ENCODE measurements around the gene TMEM132E.
"Not testable (repeated sequence)": the region's sequence is repeated elsewhere in the genome, so short reads cannot be mapped to it uniquely, and the experiment has no call there.

TMEM132E gene, protein sequence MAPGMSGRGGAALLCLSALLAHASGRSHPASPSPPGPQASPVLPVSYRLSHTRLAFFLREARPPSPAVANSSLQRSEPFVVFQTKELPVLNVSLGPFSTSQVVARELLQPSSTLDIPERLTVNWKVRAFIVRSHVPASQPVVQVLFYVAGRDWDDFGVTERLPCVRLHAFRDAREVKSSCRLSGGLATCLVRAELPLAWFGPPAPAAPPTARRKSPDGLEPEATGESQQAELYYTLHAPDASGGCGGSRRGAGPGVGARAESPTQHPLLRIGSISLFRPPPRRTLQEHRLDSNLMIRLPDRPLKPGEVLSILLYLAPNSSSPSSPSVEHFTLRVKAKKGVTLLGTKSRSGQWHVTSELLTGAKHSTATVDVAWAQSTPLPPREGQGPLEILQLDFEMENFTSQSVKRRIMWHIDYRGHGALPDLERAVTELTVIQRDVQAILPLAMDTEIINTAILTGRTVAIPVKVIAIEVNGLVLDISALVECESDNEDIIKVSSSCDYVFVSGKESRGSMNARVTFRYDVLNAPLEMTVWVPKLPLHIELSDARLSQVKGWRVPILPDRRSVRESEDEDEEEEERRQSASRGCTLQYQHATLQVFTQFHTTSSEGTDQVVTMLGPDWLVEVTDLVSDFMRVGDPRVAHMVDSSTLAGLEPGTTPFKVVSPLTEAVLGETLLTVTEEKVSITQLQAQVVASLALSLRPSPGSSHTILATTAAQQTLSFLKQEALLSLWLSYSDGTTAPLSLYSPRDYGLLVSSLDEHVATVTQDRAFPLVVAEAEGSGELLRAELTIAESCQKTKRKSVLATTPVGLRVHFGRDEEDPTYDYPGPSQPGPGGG (N-terminal part only)

DNA sequence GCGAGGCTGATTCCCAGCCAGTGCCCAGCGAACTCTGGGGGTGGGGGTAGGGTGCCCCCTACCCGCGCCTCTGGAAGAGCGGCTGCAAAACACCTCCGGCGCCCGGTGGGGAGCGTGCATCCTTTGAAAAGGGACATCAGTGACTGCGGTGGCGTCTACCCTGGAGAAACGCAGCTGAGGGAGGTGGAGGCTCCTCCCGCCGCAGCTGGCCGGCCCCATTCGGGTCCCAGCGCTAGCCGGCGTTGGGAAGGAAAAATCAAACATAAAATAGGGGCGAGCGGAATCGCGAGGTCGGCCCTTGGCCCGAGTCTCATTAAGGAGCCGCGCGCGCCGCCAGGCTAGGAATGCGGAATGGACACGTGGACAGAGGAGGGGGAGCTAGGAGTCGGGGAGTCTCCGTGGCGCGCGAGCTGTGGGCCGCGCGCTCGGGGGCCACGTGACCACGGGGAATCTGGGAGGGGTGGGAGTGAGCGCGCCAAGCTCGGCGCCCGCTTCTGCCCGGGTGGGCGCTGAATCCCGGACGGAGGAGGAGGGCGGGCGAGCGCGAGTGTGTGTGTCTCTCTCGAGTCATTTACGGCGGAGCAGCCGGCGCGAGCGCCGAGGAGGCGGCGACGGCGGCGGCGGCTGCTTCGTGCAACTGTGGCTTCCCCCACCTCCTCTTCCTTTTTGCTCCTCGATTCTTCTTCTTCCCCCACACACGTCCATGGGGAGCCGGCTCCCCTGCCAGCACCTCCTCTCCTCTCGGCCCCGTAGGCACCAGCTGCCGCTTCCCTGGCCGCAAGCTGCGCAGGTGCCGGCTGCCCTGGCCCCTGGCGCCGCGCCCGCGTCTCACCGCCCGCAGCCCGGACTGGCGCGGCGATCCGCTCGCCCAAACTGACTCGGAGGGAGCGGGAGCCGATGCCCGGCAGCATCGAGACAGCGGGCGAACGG is at the start of gene TMEM132E:
TSS of gene TMEM132E (plus strand) at position 566 of the 930 bp plus-strand sequence. CDS start 1,495 bp downstream, outside the sequence.
- Mint-ChIP-seq H3K36me3 (no peaks in the 10 kb centered on the region), H3K27me3 (peaks cover 53% of the 10 kb centered on the region), H3K4me1 (peaks cover 12% of the 10 kb centered on the region), H3K9me3 (no peaks in the 10 kb centered on the region), H3K27ac (no peak within 1 kb of the TSS), H3K4me3 (peak within 1 kb of the TSS; percentile 88)

DNA sequence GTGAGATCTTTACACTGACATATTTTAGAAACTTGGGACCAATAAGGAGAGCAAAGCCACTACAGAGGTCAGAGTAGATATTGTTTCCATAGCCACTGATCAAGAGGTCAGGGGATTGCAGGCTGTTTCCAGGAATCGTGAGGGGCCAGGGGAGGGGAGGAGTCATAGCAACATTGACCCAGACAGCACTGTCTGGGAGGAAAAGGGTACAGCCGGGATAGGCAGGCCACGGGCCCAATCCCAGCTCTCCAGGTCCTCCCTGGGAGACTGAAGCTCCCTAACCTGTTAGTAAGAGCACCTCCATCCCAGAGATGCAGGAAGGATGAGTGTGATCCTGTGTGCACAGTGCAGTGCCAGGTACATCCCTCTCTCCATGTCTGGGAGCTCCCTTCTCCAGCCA is 48.5 kb upstream of the TMEM132E start:
- Mint-ChIP-seq H3K4me3 (no peak overlapping the region), H3K27ac (no peak overlapping the region), H3K27me3 (peaks cover 23% of the 10 kb centered on the region), H3K9me3 (no peaks in the 10 kb centered on the region), H3K36me3 (no peaks in the 10 kb centered on the region), H3K4me1 (no peaks in the 10 kb centered on the region)

DNA sequence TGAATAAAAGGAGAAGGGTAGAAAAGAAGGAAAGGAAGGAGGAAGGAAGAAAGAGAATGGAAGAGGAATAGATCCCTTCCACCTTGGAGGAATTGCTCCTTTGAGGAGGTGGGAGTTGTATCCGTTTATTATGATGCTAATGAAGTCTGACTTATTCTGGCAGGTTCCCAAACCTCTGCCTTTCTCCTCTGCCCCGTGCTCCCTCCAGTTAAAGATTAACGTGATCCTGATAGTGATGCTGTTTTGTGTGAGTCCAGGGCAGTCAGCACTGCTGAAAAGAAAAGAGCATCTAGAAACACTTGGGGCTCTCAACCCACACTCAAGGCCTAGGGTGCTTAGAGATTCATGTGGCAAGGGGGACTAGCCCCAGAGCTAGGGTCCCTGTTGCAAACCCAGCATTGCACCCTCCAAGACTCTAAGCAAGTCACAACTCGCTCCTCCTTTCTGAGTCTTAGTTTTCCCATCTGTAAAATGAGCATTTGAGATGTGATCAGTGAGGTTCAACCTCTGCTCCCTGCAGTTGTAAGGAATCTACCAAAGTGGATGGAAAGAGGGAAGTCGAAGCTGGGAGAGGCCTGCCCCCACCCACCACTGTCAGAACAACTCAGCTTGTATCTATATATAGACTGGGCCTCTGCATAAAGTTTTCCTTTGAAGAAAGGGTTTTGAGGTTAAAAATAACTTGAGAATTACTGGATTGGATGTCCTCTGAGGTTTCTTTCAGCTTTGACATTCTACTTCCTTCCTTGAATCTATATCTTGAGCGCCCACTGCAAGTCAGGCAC is 46.9 kb upstream of the TMEM132E start:
- H3K4me3 Mint-ChIP-seq: no peak overlapping the region
- H3K27me3 Mint-ChIP-seq: peaks cover 25% of the 10 kb centered on the region
- H3K36me3 Mint-ChIP-seq: no peaks in the 10 kb centered on the region
- H3K9me3 Mint-ChIP-seq: no peaks in the 10 kb centered on the region
- H3K4me1 Mint-ChIP-seq: no peaks in the 10 kb centered on the region
- H3K27ac Mint-ChIP-seq: no peak overlapping the region

DNA sequence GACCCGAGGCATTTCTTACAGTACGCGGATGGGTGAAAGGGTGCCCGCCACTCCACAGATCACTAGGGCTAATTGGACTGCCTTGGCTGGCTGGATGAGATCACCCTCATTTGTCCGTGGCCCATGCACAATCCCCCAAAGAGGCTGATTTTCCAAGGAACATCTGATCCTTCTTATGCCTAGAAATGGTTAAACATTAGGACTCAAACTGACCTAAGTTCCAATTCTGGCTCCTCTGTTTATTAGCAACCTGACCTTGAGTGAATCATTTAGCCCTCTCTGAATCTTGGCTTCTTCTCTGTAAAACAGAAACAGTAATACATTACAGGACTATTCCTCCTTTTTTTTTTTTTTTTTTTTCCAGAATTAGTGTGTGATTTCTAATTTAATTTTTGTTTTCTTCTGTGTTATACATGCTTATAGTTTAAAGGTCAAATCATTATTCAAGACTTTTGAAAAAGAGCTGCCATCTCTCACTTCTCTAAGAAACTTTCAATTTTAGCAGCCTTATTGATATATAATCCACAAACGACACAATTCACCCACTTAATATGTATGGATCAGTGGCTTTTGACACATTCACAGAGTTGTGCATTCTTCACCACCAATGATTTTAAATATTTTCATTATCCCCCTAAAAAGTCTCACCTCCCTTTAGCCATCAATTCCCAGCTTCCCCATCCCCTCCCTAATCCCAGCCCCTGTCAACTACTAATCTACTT is 45.4 kb upstream of the TMEM132E start:
- H3K4me1 Mint-ChIP-seq: no peaks in the 10 kb centered on the region
- no peaks in the 10 kb centered on the region for H3K36me3 Mint-ChIP-seq
- no peaks in the 10 kb centered on the region for H3K9me3 Mint-ChIP-seq
- H3K4me3 Mint-ChIP-seq: no peak overlapping the region
- peaks cover 22% of the 10 kb centered on the region for H3K27me3 Mint-ChIP-seq
- H3K27ac Mint-ChIP-seq: no peak overlapping the region

DNA sequence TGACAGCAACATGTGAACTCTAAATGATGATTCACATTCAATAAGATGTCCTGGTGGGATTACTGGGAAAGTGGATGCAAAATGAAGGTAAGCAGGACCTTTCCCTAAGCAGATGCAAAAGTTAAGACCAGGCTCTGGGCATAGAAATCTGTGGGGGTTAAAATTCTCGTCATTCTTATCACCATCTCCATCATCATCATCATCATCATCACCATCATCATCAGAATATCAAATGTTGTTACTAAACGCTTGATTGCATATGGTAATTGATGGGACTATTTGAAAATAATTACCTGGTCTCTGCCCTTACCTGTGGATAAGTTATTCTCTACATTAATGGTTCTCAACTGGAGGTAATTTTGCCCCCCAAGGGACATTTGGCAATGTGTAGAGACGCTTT is 41.9 kb upstream of the TMEM132E start:
- Mint-ChIP-seq H3K4me1 (no peaks in the 10 kb centered on the region), H3K9me3 (no peaks in the 10 kb centered on the region), H3K27ac (no peak overlapping the region), H3K4me3 (no peak overlapping the region), H3K27me3 (peaks cover 21% of the 10 kb centered on the region), H3K36me3 (no peaks in the 10 kb centered on the region)

DNA sequence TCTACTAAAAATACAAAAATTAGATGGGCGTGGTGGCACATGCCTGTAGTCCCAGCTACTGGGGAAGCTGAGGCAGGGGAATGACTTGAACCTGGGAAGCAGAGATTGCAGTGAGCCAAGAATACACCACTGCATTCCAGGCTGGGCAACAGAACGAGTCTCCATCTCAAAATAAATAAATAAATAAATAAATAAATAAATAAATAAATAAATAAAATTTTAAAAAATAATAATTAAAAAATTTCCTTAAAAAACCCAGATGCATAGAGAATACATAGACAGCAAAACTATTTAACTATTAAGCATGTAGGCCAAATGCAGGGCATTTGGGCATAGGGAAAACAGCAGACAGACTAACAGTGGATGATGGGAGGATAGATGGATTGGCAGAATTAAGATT is 40.8 kb upstream of the TMEM132E start:
- not testable (repeated sequence) for H3K36me3 Mint-ChIP-seq, H3K27ac Mint-ChIP-seq, H3K4me1 Mint-ChIP-seq, H3K4me3 Mint-ChIP-seq, H3K9me3 Mint-ChIP-seq
- H3K27me3 Mint-ChIP-seq: peaks cover 14% of the 10 kb centered on the region

DNA sequence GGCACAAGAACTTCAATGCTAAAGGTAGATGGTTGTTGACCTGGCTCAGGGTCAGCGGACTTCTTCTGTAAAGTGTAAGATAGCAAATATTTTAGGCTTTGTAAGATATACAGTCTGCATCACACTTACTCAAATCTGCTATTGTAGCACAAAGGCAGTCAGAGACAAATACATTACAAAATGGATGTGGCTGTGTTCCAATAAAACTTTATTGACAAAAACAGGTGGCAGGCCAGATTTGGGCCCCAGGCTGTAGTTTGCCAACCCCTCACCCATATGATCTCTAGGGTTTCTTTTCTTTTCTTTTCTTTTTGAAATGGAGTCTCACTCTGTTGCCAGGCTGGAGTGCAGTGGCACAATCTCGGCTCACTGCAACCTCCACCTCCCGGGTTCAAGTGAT is 39.5 kb upstream of the TMEM132E start:
- H3K4me1 Mint-ChIP-seq: no peaks in the 10 kb centered on the region
- no peaks in the 10 kb centered on the region for H3K9me3 Mint-ChIP-seq
- H3K27me3 Mint-ChIP-seq: peaks cover 13% of the 10 kb centered on the region
- H3K27ac Mint-ChIP-seq: no peak overlapping the region
- H3K4me3 Mint-ChIP-seq: no peak overlapping the region
- H3K36me3 Mint-ChIP-seq: no peaks in the 10 kb centered on the region

DNA sequence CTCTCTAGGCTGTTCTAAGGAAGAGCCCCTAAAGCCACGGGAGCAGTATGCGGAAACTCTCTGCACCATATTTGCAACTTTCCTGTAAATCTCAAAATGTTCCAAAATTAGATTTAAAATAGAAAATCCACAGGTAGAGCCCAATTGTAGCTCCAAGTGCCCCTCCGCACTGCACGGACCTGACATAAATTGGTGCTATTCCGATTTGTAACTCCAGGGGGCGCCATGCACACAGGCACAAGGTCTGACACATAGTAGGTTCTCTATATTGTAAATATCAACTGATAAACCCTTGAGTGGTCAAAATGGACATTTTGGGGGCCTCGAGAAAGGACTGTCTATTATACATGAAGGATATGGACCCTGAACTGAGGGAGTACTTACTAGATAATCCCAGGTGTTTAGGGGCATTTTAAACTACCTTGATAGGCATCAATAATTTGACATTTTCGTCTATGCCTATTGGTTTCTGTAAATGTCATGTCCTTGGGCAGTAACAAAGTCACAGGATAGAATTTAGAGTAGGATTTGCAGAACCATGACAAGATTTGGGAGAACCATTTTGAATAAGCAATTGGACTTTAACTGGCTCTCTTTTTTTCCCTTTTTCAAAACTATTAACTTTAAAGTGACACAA is 36.6 kb upstream of the TMEM132E start:
- Mint-ChIP-seq H3K27ac (no peak overlapping the region), H3K4me1 (no peaks in the 10 kb centered on the region), H3K36me3 (no peaks in the 10 kb centered on the region), H3K4me3 (no peak overlapping the region), H3K9me3 (no peaks in the 10 kb centered on the region), H3K27me3 (peaks cover 13% of the 10 kb centered on the region)

DNA sequence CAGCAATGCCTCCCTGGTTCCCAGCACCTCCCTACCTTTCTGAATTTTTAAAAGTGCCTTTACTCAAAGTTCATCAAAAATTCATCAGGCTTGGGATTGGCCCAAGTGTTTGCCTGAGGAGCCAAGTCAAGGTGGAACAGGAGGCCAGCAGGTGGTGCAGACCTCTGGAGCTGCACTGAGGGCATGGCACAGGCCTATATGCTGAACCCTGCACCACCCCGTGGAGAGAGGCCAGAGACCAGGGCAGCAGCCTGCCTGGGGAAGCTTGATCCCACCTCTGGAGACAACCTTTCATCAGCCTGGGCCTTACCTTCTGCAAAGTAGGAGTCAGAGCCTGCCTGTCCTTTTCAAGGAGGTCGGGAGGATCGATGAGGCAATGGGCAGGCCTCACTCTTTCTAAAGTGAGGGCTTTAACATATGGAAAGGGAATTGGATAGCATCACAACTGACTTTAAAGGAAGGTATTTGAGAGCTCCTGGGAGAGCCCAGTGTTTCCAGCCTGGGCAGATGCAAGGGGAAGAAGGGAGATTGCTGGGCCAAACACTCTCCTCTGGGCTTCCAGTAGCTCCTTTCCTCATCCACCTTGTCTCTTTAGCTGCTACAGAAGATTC is 31.8 kb upstream of the TMEM132E start:
- no peaks in the 10 kb centered on the region for H3K4me1 Mint-ChIP-seq
- H3K4me3 Mint-ChIP-seq: no peak overlapping the region
- H3K9me3 Mint-ChIP-seq: no peaks in the 10 kb centered on the region
- peaks cover 7% of the 10 kb centered on the region for H3K27me3 Mint-ChIP-seq
- no peaks in the 10 kb centered on the region for H3K36me3 Mint-ChIP-seq
- no peak overlapping the region for H3K27ac Mint-ChIP-seq

DNA sequence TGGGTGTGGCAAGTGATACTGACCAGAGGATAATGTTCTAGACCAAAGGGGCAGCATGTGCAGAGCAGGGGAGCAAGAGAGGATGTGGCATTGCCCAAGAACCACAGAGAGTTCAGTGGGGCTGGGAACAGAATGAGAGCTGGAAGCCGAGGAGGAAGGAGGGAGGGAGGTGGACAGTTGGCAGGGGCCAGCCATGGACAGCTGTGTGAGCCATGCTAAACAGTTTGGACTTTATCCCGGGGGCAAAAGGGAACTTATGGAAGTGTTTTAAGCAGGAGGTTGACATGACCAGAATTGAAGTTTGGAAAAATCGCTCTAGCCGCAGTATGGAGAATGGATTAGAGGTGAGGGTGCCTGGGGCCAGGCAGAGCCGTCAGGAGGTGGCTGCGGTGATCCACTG is 29.4 kb upstream of the TMEM132E start:
- H3K4me1 Mint-ChIP-seq: no peaks in the 10 kb centered on the region
- H3K4me3 Mint-ChIP-seq: no peak overlapping the region
- H3K36me3 Mint-ChIP-seq: no peaks in the 10 kb centered on the region
- no peak overlapping the region for H3K27ac Mint-ChIP-seq
- peaks cover 12% of the 10 kb centered on the region for H3K27me3 Mint-ChIP-seq
- no peaks in the 10 kb centered on the region for H3K9me3 Mint-ChIP-seq

DNA sequence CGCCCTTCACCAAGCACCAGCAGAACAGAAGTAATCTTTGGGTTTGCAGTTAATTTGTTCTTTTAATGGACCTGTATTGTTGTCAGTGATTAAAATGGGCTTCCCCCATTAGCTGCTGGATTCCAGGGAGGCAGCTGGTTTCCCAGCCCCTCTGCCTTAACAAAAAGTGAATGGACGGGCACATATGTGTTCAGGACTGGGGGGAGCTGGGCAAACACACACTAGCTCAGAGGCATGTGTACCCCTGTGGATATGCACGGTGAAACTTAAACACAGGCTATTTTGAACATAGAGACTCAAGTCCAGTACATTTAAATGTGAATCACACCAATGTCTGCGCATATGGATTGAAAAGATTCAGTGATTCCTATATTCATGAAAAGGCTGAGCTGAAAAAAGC is 25.5 kb upstream of the TMEM132E start:
- no peaks in the 10 kb centered on the region for H3K36me3 Mint-ChIP-seq
- no peak overlapping the region for H3K4me3 Mint-ChIP-seq
- no peak overlapping the region for H3K27ac Mint-ChIP-seq
- no peaks in the 10 kb centered on the region for H3K9me3 Mint-ChIP-seq
- no peaks in the 10 kb centered on the region for H3K4me1 Mint-ChIP-seq
- H3K27me3 Mint-ChIP-seq: peaks cover 10% of the 10 kb centered on the region

DNA sequence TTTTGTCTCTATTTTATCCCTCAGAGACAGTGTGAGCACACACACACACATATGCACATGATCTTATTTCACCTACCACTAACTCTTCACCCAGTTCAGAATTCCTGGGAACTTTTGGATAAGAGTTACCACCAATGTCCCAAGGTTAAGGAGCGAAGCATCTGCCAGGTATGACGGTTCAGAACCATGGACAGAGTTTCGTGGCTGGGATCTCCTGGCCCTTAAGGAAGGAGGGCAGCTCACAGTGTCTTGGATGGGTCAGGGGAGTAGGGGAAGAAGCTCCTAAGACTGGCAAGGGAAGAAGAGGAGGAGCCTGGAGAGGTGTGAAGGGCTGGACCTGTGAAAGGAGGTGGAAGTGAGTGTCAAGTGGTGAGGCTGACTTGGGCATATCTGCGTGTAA is 23.0 kb upstream of the TMEM132E start:
- H3K27me3 Mint-ChIP-seq: peaks cover 6% of the 10 kb centered on the region
- no peaks in the 10 kb centered on the region for H3K4me1 Mint-ChIP-seq
- H3K9me3 Mint-ChIP-seq: no peaks in the 10 kb centered on the region
- H3K4me3 Mint-ChIP-seq: no peak overlapping the region
- H3K27ac Mint-ChIP-seq: no peak overlapping the region
- no peaks in the 10 kb centered on the region for H3K36me3 Mint-ChIP-seq

DNA sequence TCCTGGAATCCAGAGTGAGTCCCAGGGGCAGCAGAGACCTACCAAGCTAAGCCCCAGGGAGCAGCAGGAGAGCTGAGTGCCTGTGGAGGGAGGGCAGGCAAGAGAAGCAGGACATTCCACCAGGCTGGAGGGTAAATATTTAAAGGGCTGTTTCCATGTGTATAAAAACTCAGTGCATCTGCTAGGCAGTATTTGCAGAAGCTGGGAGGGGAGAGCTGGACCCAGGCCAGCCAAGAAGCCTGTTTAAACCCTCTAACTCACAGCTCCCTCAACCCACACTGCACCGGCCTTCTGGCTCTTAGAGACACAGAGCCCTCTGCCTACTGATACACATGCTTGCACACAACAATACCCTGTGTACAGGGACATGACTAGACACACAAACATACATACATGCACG is 22.5 kb upstream of the TMEM132E start:
- Mint-ChIP-seq H3K4me3 (no peak overlapping the region), H3K4me1 (no peaks in the 10 kb centered on the region), H3K36me3 (no peaks in the 10 kb centered on the region), H3K9me3 (no peaks in the 10 kb centered on the region), H3K27me3 (peaks cover 6% of the 10 kb centered on the region), H3K27ac (no peak overlapping the region)

DNA sequence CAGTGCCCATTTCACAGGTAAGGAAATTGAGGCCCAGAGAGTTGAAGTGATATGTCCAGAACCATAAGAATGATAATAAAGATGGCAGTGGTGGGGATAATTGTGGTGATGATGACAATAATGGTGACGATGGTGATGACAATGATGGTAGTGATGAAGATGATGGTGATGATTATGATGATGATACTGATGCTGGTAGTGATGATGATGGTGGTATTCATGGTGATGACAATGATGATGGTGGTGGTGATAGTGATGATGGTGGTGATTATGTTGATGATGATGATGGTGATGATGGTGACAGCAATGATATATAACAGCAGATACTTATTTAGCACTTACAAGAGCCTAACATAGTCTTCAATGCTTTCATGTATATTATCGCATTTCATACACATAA is 18.1 kb upstream of the TMEM132E start:
- H3K4me3 Mint-ChIP-seq: no peak overlapping the region
- no peaks in the 10 kb centered on the region for H3K4me1 Mint-ChIP-seq
- no peaks in the 10 kb centered on the region for H3K36me3 Mint-ChIP-seq
- peaks cover 7% of the 10 kb centered on the region for H3K27me3 Mint-ChIP-seq
- H3K27ac Mint-ChIP-seq: no peak overlapping the region
- H3K9me3 Mint-ChIP-seq: no peaks in the 10 kb centered on the region

Measured in activated naive CD4-positive, alpha-beta T cell treated with anti-CD3 and anti-CD28 coated beads, Interleukin-2, amount 50 U/mL, for 24 hours (primary cell).